Left lobe of liver (tissue), 2 donors: ENCODE data around the gene KCNA1. TPM values are rescaled to one million over a fixed set of nuclear protein-coding genes. Genes with fewer than 3 reads are reported as not detected.

Experiments
- ATAC-seq: fragments of 200-7000 bp; cut with Tn5 transposase; one replicate; pipeline ENCODE4 v1.9.1; 2020; ENCODE audit warnings: mild to moderate bottlenecking, moderate library complexity
- DNase-seq: peaks from one replicate; pipeline ENCODE4 v3.0.0-alpha.2; 2020; ENCODE audit warnings: low spot score
- total RNA-seq: library from RNA; stranded (reverse); gene quantifications from one replicate; pipeline ENCODE4 v1.2.1, GENCODE V29; 2021
- donor health status: DM: no; HTN: no; CAD: no; lungs with moderate emphysema.
- donor health status: DM: no; HTN: yes; CAD: no.

Gene KCNA1
- total RNA-seq, 1 donor from 2014 or later, result not detected

DNA sequence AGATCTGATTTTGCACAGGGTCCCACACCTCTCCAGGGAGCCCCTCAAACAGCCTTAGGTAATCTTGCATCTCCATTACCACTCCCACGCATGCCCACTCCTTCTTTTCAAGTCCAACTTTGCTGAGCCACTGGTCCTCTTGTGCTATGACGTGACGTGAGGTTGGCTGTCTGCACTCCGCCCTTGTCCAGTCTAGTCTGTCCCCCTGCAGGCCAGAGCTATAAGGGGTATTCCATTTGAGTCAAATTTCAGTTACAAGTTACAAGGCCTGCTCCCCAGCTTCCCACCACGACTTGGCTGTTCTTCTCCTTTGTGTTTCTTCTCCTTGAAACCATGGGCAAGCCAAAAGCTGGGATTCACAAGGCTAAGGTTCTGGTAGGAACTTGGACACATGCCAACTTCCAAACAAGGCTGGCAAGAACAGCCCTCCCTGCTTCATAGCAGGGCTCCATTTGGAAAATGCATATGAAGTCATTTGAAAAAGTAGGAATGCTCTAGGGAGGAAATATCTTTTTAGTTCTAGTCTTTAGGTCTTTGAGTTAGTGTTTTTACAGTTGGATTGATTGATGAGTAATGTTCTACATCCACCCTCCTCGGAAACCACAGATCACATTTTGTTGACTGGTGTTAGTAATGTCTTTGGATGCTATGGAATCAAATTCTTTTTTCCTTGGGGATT is 49.1 kb downstream of the KCNA1 start:
- DNase-seq, result no peak
- no peak for ATAC-seq

DNA sequence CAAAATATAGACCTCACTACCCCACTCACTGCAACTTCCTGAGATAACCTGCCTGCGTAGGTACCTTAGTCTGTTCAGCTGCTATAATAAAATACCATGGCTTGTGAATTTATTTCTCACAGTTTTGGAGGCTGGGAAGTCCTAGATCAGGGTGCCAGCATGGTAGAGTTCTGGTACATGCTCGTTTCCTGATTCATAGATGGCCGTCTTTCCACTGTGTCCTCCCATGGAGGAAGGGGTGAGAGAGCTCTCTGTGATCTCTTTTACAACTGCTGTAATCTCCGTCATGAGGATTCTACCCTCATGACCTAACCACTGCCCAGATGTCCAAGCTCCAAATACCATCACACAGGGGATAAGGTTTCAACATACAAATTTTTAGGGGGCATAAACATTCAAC is 49.7 kb downstream of the KCNA1 start:
- no peak for ATAC-seq

DNA sequence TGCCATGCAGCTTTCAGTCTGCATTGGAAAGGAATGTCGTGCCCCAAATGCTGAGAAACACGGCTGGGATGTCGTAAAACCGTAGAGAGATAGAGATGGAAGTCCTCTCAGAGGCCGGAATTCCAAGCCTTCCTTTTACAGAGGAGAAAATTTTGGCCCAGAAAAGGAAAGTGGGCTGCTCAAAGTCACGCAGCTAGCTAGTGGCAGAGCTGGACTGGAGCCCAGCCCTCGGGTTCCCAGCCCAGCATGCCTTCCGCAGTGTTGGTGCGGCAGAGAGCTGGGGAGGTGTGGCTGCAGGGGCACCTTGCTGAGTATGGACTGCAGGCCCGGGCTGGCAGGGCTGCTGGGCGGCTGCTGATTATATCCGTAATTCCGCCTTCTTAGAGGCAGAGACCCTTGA is 50.3 kb downstream of the KCNA1 start:
- DNase-seq, result no peak
- no peak for ATAC-seq

More for the DNA sequence above, 49.7 kb downstream of the KCNA1 start:
- no peak for DNase-seq

DNA sequence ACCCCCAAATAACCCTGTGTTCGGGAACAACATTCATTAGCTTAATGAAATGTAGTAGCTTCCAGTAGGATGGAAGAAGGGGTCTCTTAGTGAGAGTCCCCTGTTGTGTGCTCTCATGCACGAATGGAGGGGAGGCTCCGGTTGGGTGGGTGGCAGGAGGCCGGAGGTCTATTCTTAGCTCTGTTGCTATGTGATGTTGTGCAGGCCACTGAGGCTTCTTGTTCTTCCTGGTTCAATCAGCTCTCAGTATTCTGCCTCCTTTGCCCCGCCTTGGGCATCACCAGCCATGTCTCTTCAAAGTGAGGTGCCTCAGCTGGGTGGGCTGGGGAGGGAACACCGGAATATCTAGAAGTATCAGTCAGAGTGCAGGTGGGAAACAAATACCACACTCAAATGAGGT is 50.8 kb downstream of the KCNA1 start:
- DNase-seq (no peak), ATAC-seq (no peak)

DNA sequence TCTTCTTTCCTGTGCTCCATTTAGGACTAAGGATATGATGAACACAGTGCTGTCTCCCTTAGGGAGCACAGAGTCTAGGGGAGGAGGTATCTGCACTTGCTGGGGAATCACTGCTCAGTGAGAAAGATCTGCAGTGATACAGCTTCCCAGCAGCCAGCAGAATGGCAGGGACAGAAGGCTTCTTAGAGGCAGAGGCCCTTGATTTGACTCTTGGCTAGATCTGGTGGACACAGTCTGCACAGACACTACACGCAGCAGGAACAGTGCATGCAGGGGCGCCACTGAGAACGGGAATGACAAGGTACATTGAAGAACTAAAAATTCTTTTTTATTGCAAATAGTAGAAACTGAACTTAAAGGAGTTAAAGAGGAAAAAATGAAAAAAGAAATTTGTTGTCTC is 51.6 kb downstream of the KCNA1 start:
- ATAC-seq (no peak), DNase-seq (no peak)

DNA sequence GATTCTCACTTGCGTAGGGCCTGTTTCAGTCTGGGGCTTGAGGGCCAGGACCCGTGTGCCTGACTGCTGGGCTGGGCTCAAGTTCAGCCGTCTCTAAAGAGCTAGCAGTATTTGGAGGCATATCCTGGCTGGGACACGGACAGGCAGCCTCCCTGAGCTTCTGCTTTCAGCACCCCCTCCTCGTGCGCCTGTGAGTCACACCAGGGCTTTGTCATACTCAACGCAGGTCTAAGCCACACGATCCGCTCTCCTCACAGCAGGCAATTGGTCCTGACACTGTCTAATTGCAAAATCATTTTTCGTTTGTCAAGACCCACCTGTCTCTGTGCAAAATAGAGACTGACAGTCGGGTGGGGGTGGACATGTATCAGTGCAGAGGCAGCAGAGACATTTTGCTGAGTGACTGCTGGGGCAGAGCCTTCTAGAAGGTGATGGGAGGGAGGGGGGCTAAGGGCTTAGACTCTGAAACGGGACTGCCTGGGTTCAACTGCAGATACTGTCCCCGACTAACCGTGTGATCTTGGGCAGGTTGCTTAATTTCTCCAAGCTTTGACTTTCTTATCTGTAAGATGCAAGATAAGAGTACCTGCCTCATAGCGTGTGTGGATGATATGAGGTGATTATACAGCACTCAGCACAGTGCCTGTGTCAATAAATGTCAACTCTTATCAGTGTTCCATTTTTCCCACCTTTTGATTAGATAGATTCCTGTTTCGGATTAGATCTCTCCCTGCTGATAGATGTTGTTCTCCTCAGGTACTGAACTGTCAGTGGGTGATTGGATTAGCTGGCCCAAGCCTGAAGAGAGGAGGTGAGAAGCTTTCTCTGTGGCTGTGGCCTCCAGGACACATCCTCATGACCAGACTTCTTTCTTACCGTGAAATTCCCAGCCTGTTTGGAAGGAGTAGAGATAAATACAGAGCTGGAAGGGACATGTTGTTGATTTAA is 53.1 kb downstream of the KCNA1 start:
- ATAC-seq, result no peak
- DNase-seq, result no peak

Other genes with a start within 250 kb of the KCNA1 start
- gene GALNT8, start 189.5 kb upstream of the KCNA1 start, total RNA-seq, result not detected
- 0.05 TPM for gene KCNA5, start 134.0 kb downstream of the KCNA1 start, total RNA-seq